Chondrocyte (in vitro differentiated cells): ENCODE measurements around the gene SNTG2. TPM values are rescaled to one million over a fixed set of nuclear protein-coding genes. Genes with fewer than 3 reads are reported as not detected.
"Not testable (repeated sequence)": the region's sequence is repeated elsewhere in the genome, so short reads cannot be mapped to it uniquely, and the experiment has no call there.

Experiments
- DNase-seq: peaks from one replicate; pipeline ENCODE4 v3.0.0; 2021; ENCODE audit warnings: mixed read lengths, low spot score
- H3K27ac Mint-ChIP-seq: one replicate; pipeline ENCODE4 v1.8.0; 2021; ENCODE audit warnings: mild to moderate bottlenecking, moderate library complexity, mixed read lengths; ENCODE audit not compliant: unreplicated experiment
- H3K27me3 Mint-ChIP-seq: 2 replicates; pipeline ENCODE4 v1.8.0; 2021; ENCODE audit warnings: low read depth, mixed read lengths
- H3K36me3 Mint-ChIP-seq: 2 replicates; pipeline ENCODE4 v1.8.0; 2021; ENCODE audit warnings: low read depth, mixed read lengths
- H3K4me1 Mint-ChIP-seq: 2 replicates; pipeline ENCODE4 v1.8.0; 2021; ENCODE audit warnings: low read depth, mild to moderate bottlenecking, mixed read lengths
- H3K4me3 Mint-ChIP-seq: one replicate; pipeline ENCODE4 v1.8.0; 2021; ENCODE audit warnings: mild to moderate bottlenecking, moderate library complexity, mixed read lengths; ENCODE audit not compliant: unreplicated experiment
- H3K9me3 Mint-ChIP-seq: 2 replicates; pipeline ENCODE4 v1.8.0; 2021; ENCODE audit warnings: low read depth, mixed read lengths
- total RNA-seq: library from RNA; stranded (reverse); gene quantifications from 3 replicates; pipeline ENCODE4 v1.2.1, GENCODE V29; 2021
- TF ChIP-seq, protein P1 (sequence below): fragments of 200-600 bp; sonication (generic); IDR thresholded peaks from 2 replicates; pipeline ENCODE4 v1.5.0; 2021; ENCODE audit warnings: antibody characterized with exemption, mild to moderate bottlenecking, moderate library complexity

Gene SNTG2
- total RNA-seq, 1 donor from 2014 or later = not detected

DNA sequence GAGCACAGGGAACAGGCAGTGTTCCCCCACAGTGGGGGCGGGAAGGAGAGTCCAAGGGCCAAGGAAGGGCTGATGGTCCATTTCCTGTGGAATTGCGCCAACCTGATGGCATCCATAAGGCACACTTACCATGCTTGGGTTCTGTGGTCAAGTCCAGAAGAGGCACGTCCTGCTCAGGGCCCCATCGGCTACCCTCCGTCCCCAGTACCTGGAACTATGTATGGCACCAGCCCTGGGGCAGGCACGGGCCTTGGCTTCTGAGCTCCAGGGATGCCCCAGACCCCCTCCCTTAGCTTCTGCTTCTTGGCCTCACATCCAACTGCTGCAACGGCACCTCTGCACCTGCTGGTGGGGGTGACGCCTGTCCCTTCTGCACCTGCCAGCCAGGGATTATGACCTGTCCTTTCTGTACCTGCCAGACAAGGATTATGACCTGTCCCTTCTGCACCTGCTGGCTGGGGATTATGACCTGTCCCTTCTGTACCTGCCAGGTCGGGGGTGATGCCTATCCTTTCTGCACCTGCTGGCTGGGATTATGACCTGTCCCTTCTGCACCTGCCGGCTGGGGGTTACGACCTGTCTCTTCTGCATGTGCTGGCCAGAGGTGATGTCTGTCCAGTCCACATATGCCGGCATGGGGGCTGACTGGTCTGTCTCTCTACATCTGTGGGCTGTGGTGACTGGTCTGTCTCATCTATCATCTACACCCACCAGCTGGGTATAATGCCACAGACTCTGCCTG, 45.4 kb upstream of the SNTG2 start:
- DNase-seq = no peak
- H3K4me3 Mint-ChIP-seq = no peak overlapping the region
- no peak overlapping the region for H3K27ac Mint-ChIP-seq
- no peaks in the 10 kb centered on the region for H3K4me1 Mint-ChIP-seq
- H3K9me3 Mint-ChIP-seq = peaks cover 6% of the 10 kb centered on the region
- no peaks in the 10 kb centered on the region for H3K27me3 Mint-ChIP-seq
- TF ChIP-seq, protein P1, sequence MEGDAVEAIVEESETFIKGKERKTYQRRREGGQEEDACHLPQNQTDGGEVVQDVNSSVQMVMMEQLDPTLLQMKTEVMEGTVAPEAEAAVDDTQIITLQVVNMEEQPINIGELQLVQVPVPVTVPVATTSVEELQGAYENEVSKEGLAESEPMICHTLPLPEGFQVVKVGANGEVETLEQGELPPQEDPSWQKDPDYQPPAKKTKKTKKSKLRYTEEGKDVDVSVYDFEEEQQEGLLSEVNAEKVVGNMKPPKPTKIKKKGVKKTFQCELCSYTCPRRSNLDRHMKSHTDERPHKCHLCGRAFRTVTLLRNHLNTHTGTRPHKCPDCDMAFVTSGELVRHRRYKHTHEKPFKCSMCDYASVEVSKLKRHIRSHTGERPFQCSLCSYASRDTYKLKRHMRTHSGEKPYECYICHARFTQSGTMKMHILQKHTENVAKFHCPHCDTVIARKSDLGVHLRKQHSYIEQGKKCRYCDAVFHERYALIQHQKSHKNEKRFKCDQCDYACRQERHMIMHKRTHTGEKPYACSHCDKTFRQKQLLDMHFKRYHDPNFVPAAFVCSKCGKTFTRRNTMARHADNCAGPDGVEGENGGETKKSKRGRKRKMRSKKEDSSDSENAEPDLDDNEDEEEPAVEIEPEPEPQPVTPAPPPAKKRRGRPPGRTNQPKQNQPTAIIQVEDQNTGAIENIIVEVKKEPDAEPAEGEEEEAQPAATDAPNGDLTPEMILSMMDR = no peak
- H3K36me3 Mint-ChIP-seq = no peaks in the 10 kb centered on the region

DNA sequence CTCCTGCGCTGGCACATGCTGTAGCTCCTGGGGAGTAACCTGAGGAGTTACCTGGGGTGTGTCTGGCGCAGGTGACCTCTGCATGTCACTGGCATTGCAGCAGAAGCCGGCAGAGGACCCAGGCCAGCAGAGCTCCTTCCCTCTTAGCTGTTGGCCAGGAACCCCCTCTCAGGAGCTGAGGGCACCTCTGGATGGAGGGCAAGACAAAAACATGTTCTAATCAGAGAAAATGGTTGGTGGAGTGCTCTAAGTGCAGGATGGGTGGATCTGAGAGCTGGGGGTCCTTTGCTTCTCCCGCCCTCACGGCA, 44.9 kb upstream of the SNTG2 start:
- Mint-ChIP-seq H3K9me3 (peaks cover 6% of the 10 kb centered on the region), H3K27me3 (no peaks in the 10 kb centered on the region), H3K36me3 (no peaks in the 10 kb centered on the region), H3K27ac (no peak overlapping the region), H3K4me3 (no peak overlapping the region), H3K4me1 (no peaks in the 10 kb centered on the region)
- DNase-seq = no peak
- TF ChIP-seq, protein P1 = no peak

DNA sequence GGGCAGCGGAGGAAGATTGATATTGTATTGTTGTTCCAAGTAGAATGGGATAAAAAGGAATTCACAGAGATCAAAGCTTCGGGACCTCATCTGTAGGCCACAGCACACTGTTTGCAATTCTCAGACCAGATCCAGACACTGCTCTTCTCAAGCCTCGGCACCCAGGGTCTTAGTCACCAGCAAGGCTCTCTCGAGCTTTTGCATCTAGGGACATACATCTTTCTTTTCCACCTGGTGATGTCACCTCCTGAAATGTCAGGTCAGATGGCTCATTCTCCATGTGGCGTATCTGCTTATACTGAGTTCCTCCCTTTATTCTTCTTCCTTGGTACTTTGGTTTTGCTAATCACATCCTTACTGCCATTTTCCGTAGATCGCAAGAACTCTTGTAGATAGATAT, 42.9 kb upstream of the SNTG2 start:
- H3K9me3 Mint-ChIP-seq = no peaks in the 10 kb centered on the region

DNA sequence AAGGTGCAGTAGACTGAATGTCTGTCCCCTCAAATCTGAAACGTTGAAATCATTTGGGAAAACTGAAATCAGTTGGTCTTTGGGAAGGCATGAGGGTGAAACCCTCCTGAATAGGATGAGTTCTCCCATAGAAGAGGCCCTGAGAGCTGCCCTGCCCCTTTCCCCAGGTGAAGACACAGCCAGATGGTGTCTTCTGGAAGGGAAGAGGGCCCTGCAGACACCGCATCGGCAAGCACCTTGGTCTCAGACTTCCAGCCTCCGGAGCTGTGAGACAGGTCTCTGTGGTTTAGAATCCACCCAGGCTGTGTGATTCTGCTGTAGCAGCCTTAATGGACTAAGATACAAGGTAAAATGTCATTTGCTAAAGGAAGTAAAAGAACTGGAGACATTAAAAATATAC, 42.1 kb upstream of the SNTG2 start:
- H3K27me3 Mint-ChIP-seq = no peaks in the 10 kb centered on the region
- no peaks in the 10 kb centered on the region for H3K36me3 Mint-ChIP-seq
- H3K9me3 Mint-ChIP-seq = no peaks in the 10 kb centered on the region
- TF ChIP-seq, protein P1 = no peak
- no peak for DNase-seq
- no peak overlapping the region for H3K4me3 Mint-ChIP-seq
- H3K4me1 Mint-ChIP-seq = no peaks in the 10 kb centered on the region
- H3K27ac Mint-ChIP-seq = no peak overlapping the region

More for the DNA sequence above, 42.9 kb upstream of the SNTG2 start:
- H3K27me3 Mint-ChIP-seq = no peaks in the 10 kb centered on the region
- no peak for DNase-seq
- H3K4me3 Mint-ChIP-seq = no peak overlapping the region
- no peaks in the 10 kb centered on the region for H3K36me3 Mint-ChIP-seq
- TF ChIP-seq, protein P1 = no peak
- H3K4me1 Mint-ChIP-seq = no peaks in the 10 kb centered on the region
- no peak overlapping the region for H3K27ac Mint-ChIP-seq

DNA sequence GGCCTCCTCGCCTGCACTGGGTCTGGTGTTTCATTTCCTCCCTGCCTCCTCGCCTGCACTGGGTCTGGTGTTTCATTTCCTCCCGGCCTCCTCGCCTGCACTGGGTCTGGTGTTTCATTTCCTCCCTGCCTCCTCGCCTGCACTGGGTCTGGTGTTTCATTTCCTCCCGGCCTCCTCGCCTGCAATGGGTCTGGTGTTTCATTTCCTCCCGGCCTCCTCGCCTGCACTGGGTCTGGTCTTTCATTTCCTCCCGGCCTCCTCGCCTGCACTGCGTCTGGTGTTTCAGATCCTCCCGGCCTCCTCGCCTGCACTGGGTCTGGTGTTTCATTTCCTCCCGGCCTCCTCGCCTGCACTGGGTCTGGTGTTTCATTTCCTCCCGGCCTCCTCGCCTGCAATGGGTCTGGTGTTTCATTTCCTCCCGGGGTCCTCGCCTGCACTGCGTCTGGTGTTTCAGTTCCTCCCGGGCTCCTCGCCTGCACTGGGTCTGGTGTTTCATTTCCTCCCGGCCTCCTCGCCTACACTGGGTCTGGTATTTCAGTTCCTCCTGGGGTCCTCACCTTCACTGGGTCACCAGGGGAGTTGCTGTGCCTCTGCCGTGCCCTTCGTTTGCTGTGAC, 40.8 kb upstream of the SNTG2 start:
- DNase-seq, H3K27me3 Mint-ChIP-seq, H3K36me3 Mint-ChIP-seq, H3K4me1 Mint-ChIP-seq, H3K9me3 Mint-ChIP-seq, H3K27ac Mint-ChIP-seq, H3K4me3 Mint-ChIP-seq: not testable (repeated sequence)

DNA sequence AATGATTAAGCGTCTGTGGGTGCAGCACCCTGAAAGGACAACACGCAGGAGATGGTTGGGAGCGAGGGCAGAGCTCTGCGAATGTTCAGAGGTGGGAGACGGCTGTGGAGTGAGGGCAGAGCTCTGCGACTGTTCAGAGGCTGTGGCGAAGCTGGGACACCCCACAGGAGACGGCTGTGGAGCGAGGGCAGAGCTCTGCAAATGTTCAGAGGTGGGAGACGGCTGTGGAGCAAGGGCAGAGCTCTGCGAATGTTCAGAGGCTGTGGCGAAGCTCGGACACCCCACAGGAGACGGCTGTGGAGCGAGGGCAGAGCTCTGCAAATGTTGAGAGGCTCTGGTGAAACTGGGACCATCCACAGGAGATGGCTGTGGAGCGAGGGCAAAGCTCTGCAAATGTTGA, 40.0 kb upstream of the SNTG2 start:
- H3K9me3 Mint-ChIP-seq = no peaks in the 10 kb centered on the region
- no peak overlapping the region for H3K27ac Mint-ChIP-seq
- no peaks in the 10 kb centered on the region for H3K36me3 Mint-ChIP-seq
- H3K4me1 Mint-ChIP-seq = no peaks in the 10 kb centered on the region
- no peak for DNase-seq
- H3K4me3 Mint-ChIP-seq = no peak overlapping the region
- H3K27me3 Mint-ChIP-seq = no peaks in the 10 kb centered on the region
- TF ChIP-seq, protein P1 = no peak
